GM12891 (cell line): ENCODE data around the gene AGPAT4.

ENCODE experiments used
- SPI1 ChIP-seq: IDR thresholded peaks from 2 replicates; pipeline ENCODE4 v1.6.1; 2011; ENCODE audit warnings: low read depth, low read length, control low read depth
- TAF1 ChIP-seq: IDR thresholded peaks from 2 replicates; pipeline ENCODE4 v1.6.1; 2011; ENCODE audit warnings: low read depth, low read length, control low read depth

DNA sequence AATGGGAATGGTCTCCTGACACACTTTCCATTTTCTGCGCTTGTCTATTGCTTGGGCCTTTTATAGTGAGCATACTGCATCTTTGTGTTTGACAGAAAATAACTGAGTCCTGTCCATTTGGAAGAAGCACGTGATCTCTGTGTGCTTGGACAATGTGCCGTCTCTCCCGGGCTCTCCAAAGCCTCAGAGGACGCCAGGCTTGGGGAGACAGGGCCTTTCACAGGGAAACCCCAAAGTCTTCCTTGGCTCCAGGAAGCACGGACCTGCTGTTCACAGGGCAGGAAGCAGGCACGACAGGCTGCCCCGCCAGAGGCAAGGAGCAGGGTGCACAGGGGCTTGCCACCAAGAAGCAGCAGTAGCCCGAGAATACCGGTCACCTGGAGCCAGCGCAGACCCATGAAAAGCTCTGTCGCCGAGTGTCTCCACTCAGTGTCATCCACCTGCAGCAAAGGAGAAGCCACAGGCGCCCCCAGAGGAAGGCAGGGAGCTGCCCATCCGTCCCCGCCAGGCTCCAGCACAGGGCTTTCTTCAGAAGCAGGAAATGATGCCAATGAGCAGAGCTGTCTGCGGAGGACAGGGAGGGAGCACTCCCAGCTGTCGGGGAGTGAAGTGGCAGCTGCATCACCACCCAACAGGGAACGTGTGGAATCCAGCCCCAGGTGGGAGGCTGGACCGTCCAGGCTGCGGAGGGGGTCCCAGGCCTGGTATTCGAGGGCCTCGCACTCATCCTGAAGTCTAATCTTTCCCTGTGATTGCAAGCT lies 135.1 kb downstream of the AGPAT4 start:
- TF ChIP-seq TAF1: no peak
- no peak for TF ChIP-seq SPI1
